Measurements from ENCODE around the gene SEMA4C. TPM values are rescaled to one million over a fixed set of nuclear protein-coding genes. Genes with fewer than 3 reads are reported as not detected.
A peak's percentile ranks its signal among the peaks of the same experiment; 100 is the strongest.

The SEMA4C gene
- polyA plus RNA-seq, 3 donors, result 35.0 to 46.0 (median 44.8) TPM

GRCh38 chr2:96835830-96836229, 34.0 kb downstream of the SEMA4C start:
- DNase-seq (ENCODE audit: extremely low read depth in 1 of 11, low read depth in 9 of 11, low spot score in 4 of 11), result no peak

DNA sequence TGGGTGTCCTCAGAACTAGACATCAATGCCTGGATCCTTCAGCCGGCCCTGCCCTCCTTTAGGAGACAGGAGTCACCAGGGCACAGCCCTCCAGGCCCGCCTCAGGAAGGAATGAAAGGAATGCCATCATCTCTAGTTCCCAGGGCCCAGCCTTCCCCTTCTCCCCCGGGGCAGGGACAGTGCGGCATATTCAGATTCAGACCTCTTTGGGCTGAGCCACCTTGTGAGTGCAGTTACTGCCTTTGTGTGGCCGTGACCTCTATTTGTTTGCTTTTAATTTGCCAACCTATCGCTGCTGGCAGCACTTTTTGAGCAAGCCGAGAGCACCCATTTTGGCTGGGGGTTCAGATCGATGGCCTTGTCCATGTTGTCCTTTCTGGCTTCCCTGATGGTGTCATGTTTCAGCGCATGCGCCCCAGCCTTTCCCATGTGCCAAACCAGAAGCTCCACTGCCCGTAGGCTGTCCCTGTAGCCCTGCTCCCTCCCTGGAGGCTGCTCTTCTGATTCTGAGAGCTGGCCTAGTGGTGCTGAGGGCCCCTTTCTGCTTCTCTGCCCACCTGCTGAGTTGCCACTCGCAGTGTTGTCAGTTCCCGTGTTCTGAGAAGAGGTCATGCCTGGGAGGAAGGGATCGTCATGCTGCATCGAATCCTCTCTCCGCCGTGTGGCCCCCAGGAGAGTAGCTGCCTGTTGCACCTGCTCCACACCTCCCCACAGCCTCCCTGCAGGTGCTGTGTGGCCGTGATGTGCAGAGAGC, 36.9 kb downstream of the SEMA4C start:
- peak in 7 of 11 donors; percentile 46 to 81 (median 68) for DNase-seq (ENCODE audit: extremely low read depth in 1 of 11, low read depth in 9 of 11, low spot score in 4 of 11)

- DNase-seq (ENCODE audit: extremely low read depth in 1 of 11, low read depth in 9 of 11, low spot score in 4 of 11), result no peak
Measured at GRCh38 chr2:96832408-96832753, 37.5 kb downstream of the SEMA4C start.

DNA sequence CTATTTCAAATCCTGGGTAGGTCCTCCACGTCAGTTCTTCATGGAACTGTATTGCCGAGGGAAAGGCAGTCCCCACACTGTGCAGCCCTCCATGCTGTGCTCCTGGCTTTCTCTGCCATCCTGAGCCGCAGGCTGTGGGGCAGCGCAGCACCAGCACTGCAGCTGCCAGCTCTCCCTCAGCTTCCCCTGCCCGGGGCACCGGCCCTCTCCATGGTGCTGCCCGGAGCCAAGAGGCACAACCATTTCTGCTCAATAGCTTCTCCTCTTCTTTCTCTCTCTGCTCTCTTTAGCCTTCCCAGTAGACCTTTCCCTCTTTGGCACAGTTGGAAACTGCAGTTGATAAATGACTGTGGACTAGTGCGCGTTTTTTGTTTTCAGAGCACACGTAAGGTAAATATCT, 38.2 kb downstream of the SEMA4C start:
- DNase-seq (ENCODE audit: extremely low read depth in 1 of 11, low read depth in 9 of 11, low spot score in 4 of 11), result no peak

DNA sequence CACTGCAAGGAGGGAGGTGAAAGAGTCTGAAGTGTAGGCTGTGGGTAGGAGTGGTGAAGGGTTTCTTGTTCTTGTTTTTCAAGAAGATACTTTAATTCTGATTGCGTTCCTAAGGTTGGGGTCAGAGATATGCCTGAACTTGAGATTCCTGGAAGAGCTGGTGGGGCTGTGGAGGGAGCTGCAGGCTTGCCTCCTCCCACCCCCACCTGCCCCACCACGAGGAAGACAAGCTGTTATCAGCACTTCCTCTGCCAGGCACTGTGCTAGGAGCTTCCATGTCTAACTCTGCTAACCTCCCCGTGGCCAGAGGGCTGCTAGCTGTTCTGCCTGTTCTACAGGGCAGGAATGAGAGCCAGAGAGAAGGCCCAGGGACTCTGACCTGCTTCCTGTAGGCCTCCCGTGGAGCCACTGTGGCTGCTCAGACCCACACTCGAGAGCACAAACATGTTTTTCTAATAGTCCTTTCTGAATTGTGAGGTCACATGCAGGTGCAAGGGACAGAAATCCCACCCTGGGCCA, 39.8 kb downstream of the SEMA4C start:
- DNase-seq (ENCODE audit: extremely low read depth in 1 of 11, low read depth in 9 of 11, low spot score in 4 of 11), result no peak

GRCh38 chr2:96828874-96829273, 41.0 kb downstream of the SEMA4C start:
- DNase-seq (ENCODE audit: extremely low read depth in 1 of 11, low read depth in 9 of 11, low spot score in 4 of 11), result no peak

DNA sequence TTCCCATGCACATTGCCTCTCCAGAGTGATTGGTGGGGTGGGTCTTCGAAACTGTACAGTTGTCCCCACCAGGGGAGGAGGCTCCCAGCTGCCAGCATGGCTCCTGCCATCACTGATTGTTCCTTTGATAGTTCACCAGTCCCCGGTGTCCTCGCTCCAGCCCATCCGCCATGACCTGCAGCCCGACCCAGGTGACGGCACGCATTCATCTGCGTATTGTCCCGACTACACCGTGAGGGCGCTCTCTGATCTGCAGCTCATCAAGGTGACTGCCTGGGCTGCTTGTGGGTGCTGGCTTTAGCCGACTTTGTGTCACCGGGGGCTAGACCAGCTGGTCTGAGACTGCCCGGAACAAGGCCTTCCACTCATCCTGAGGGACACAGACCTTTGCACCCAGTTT, 41.4 kb downstream of the SEMA4C start:
- no peak for DNase-seq (ENCODE audit: extremely low read depth in 1 of 11, low read depth in 9 of 11, low spot score in 4 of 11)

DNA sequence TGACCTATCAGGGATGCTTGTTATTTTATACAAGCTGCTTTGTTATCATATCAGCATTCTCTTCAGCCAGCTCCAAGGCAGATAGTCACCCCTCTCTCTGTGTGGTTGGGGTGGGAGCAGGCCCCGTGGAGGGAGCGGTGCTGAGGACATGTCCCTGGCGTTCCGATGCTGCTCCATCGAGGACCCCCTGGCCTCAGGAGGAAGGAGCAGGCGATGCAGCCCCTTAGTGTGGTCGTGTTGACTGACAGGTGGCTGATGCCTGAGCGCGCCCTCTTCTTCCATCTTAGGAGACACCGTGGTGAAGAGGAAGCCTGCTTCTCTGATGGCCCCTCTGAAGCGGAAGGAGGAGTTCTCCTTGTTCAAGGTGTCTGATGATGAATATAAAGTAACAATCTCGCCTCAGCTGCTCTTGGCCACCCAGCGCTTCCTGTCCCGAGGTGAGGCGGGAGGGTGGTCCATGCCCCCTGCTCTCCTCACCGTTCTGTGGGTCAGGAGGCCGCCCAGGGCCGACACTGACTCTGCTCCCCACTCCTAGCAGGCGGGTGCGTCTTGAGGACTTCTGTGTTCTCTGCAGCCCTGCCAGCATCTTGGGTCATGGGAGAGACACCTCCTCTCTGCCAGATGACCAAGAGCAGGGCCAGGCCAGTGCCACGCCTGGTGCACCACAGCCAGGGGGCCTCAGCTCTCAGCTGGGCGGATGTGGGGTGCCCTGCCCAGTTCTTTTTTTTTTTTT, 43.2 kb downstream of the SEMA4C start:
- DNase-seq (ENCODE audit: extremely low read depth in 1 of 11, low read depth in 9 of 11, low spot score in 4 of 11), result no peak

DNA sequence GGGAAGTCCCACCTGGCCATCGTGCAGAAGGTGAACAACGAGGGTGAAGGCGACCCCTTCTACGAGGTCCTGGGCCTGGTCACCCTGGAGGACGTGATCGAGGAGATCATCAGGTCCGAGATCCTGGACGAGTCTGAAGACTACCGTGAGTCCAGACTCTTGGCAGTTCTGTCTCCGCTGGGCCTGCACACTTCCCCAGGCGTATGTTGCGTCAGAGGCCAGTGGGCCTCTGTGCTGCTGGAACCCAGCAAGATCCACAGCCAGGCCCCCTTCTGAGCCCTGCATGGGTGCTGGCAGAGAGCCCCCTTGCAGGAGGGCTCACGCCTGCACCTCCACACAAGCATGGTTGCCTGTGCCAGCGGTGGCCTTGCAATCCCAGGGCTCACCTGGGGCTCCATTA, 44.8 kb downstream of the SEMA4C start:
- no peak for DNase-seq (ENCODE audit: extremely low read depth in 1 of 11, low read depth in 9 of 11, low spot score in 4 of 11)

- DNase-seq (ENCODE audit: extremely low read depth in 1 of 11, low read depth in 9 of 11, low spot score in 4 of 11), result no peak
Measured at GRCh38 chr2:96824079-96824870, 45.6 kb downstream of the SEMA4C start.

GRCh38 chr2:96823198-96823597, 46.7 kb downstream of the SEMA4C start:
- DNase-seq (ENCODE audit: extremely low read depth in 1 of 11, low read depth in 9 of 11, low spot score in 4 of 11), result no peak

DNA sequence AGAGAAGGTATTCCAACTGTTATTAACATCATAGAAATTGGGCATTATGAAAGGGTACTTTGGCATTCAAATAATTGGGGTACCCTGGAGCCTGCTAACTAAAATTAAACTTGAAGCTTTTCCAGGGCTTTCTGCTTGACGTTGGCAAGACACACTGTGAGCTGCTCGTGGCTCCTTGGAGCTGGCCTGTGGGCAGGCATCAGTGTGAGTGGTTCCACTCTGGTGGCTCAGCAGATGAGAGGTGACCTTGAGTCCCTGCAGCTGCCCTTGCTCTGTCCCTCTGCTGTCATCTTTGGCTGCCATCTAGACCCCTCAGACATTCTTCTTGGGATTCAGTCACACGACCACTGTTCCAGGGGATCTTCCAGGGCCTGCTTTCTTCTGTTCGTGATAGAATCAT, 47.1 kb downstream of the SEMA4C start:
- no peak for DNase-seq (ENCODE audit: extremely low read depth in 1 of 11, low read depth in 9 of 11, low spot score in 4 of 11)

DNA sequence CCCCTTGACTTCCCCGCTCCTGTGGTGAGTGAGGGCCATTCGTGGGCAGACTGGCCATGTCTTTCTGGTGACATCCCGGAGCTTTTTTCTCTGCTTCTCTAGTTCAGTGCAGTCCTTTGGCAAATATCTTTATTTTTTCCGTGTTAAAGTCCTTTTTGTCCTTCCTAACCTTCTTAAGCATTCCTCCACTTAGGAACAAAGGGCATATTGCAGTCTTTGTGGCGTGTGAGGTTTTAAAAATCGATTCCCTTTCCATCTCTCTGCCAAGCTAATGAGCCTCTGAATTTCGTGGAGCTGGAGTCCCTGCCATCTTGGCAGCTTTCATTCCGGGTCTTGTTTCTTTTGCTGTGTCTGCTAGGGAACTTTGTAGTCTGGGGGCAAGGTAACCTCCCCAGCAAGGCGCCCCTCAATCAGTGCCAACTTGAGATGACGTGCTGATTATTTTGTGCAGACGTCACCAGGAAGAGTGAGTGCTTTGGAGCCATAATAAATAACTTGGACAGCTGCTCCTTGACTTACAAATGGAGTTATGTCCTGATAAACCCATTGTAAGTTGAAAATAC, 48.7 kb downstream of the SEMA4C start:
- no peak for DNase-seq (ENCODE audit: extremely low read depth in 1 of 11, low read depth in 9 of 11, low spot score in 4 of 11)

DNA sequence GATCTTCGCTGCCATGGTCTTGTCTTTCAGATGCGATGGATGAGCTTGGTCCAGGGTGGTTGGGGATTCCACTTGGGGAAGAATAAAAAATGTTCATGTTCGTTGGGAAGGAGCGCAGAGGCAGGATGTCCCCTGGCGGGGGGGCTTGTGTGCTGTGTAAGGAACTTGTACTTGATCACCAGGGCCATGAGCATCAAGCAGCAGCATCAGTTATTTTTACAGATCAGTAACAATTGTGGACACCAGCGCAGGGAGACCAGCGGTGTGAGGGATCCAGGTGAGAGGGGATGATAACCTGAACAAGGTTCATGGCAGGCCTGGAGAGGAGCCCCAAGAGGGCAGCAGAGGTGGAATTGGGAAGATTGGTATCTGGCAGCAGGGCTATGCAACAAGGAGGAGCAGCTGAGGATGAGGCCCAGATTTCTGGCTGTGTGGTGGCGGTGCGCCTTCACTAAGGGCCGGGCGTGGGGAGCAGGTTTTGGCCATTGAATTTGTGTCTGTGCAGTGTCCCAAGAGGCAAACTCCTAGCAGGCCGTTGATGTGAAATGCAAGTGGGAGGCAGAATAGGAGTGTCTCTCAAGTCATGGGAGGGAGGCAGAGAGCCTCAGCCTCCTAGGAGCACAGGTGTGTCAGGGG, 49.9 kb downstream of the SEMA4C start:
- DNase-seq (ENCODE audit: extremely low read depth in 1 of 11, low read depth in 9 of 11, low spot score in 4 of 11), result no peak

DNA sequence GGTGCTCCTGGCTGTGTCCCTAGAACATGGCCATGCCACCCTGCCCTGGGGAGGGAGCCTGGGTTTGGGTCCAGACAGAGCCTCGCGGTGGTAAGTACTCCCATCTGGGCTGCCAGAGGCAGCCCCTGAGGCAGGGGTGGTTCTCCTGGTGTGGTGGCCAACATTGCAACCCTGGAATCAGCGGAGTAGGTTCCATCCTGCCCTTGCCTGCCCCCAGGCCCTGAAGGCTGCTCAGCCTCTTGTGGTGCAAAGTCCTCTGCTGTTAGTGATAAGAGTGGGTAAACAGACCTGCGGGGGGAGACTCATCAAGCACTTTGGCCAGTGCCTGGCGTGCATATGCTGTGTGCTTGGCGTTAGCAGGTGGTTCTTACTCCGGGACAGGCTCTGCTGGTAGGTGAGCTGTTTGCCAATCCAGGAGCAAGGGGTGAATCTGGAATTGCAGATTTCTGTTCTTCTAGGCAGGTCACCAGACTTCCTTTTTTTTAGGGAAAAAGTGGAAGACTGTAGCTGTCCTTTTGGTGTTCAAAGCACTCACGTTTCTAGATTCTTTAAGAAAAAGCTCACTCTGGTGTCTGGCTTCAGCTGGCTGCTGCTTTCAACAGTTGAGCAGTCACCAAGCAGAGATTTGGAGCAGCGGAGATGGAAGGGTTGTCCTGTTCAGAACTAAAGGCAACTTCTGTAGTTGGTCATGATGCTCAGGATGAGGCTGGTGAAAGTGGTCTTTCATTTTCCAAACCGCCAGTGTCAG, 50.6 kb downstream of the SEMA4C start:
- DNase-seq (ENCODE audit: extremely low read depth in 1 of 11, low read depth in 9 of 11, low spot score in 4 of 11), result no peak

DNA sequence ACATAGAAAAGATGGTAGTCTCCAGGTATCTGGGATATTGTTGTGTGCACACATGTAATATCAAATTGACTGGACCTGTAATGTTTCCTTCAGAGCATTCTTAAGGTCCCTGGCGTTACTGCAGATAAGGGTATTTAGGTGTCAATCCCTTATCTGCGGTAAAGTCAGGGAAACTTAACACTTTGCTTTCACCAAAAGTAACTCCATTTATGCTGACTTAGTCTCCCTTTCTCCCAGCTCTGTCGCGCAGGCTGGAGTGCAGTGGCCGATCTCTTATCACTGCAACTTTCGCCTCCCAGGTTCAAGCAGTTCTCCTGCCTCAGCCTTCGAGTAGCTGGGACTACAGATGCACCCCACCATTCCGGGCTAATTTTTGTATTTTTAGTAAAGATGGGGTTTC, 52.0 kb downstream of the SEMA4C start:
- no peak for DNase-seq (ENCODE audit: extremely low read depth in 1 of 11, low read depth in 9 of 11, low spot score in 4 of 11)

DNA sequence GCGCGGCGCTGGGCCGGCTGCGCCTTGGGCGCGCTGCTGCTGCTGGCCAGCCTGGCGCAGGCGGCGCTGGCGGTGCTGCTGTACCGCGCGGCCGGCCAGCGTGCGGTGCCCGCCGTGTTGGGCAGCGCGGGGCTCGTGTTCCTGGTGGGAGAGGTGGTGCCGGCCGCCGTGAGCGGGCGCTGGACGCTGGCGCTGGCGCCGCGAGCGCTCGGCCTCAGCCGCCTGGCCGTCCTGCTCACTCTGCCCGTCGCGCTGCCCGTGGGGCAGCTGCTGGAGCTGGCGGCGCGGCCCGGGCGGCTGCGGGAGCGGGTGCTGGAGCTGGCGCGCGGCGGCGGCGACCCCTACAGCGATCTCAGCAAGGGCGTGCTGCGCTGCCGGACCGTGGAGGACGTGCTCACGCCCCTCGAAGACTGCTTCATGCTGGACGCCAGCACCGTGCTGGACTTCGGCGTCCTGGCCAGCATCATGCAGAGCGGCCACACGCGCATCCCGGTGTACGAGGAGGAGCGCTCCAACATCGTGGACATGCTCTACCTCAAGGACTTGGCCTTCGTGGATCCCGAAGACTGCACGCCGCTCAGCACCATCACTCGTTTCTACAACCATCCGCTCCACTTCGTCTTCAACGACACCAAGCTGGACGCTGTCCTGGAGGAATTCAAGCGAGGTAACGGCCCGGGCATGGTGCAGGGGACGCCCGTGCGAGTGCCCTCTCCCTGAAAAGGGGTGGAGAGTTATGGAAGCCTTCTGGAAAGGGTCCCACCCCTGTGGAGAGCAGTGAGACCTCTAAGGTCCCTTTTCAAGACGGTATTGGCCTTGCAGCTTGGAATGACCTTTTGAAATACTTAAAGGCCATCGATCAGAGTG, 52.8 kb downstream of the SEMA4C start:
- DNase-seq (ENCODE audit: extremely low read depth in 1 of 11, low read depth in 9 of 11, low spot score in 4 of 11), result no peak
